Immature natural killer cell (primary cell): ENCODE measurements around the gene ODF4. TPM values are rescaled to one million over a fixed set of nuclear protein-coding genes. Genes with fewer than 3 reads are reported as not detected.
A peak's percentile ranks its signal among the peaks of the same experiment; 100 is the strongest.

ENCODE experiments used
- DNase-seq, 3 donors: peaks; one replicate each; pipeline ENCODE4 v3.0.0; 2022; ENCODE audit warnings: mixed read lengths in 1 of 3
- H3K27ac Mint-ChIP-seq, 6 donors: one replicate each; pipeline ENCODE4 v1.8.0; 2020; ENCODE audit warnings: mixed read lengths in 6 of 6, mild to moderate bottlenecking in 5 of 6, inconsistent platforms in 4 of 6, moderate library complexity in 3 of 6
- H3K27me3 Mint-ChIP-seq, 3 donors: one replicate each; pipeline ENCODE4 v1.8.0; 2020 to 2021; ENCODE audit warnings: low read depth in 3 of 3, mild to moderate bottlenecking in 3 of 3, mixed read lengths in 3 of 3, moderate library complexity in 3 of 3, inconsistent platforms in 1 of 3
- H3K36me3 Mint-ChIP-seq, 3 donors: one replicate each; pipeline ENCODE4 v1.8.0; 2020; ENCODE audit warnings: mixed read lengths in 3 of 3, inconsistent platforms in 2 of 3, mild to moderate bottlenecking in 2 of 3
- H3K4me1 Mint-ChIP-seq, 2 donors: one replicate each; pipeline ENCODE4 v1.8.0; 2020; ENCODE audit warnings: inconsistent platforms in 2 of 2, mild to moderate bottlenecking in 2 of 2, mixed read lengths in 2 of 2, moderate library complexity in 1 of 2
- H3K4me3 Mint-ChIP-seq, 5 donors: one replicate each; pipeline ENCODE4 v1.8.0; 2020; ENCODE audit warnings: mild to moderate bottlenecking in 5 of 5, mixed read lengths in 5 of 5, inconsistent platforms in 3 of 5, moderate library complexity in 3 of 5
- H3K9me3 Mint-ChIP-seq, 6 donors: one replicate each; pipeline ENCODE4 v1.8.0; 2020; ENCODE audit warnings: mild to moderate bottlenecking in 6 of 6, mixed read lengths in 6 of 6, inconsistent platforms in 4 of 6, moderate library complexity in 3 of 6
- polyA plus RNA-seq, 3 donors: library from polyadenylated mRNA; unstranded; fragments of 300-500 nt; fragmentation: Illumina TruSeq; gene quantifications; one replicate each; pipeline ENCODE4 v1.2.3, GENCODE V29; 2021

ODF4 gene, protein sequence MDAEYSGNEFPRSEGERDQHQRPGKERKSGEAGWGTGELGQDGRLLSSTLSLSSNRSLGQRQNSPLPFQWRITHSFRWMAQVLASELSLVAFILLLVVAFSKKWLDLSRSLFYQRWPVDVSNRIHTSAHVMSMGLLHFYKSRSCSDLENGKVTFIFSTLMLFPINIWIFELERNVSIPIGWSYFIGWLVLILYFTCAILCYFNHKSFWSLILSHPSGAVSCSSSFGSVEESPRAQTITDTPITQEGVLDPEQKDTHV
- polyA plus RNA-seq = not detected

- peaks cover 0 to 7% (median 4%) of the 10 kb centered on the region in 3 donors for H3K27me3 Mint-ChIP-seq
- no peaks in the 10 kb centered on the region for H3K36me3 Mint-ChIP-seq
These were observed at the start of gene ODF4 for GRCh38 chr17:8339540-8339939. Gene ODF4 (plus strand): TSS chr17:8339840. CDS start chr17:8340052, 212 bp downstream.

DNA sequence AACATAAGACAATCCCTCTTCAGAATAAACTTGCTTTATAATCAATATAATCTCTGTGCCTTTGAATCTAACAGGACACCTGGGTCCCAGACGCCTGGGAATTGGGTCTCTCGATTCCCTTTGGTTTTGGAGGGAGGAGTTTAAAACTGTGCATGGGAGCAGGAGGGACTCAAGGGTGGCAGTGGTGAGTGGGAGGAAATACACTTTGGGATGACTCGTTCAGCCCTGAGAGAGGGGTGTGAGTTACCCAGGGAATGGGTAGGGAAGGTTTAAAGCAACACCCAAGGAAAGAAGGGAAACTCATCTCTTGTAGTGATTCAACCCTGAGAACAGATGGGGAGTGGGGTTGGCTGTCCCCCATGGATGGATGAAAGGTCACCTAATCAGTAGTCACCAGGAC is 49.6 kb upstream of the ODF4 start:
- DNase-seq = no peak
- no peaks in the 10 kb centered on the region for H3K9me3 Mint-ChIP-seq
- H3K27me3 Mint-ChIP-seq = peaks cover 4 to 6% (median 5%) of the 10 kb centered on the region in 3 donors
- H3K4me1 Mint-ChIP-seq = peaks cover 47 to 57% of the 10 kb centered on the region in 2 donors
- H3K4me3 Mint-ChIP-seq = peak overlapping the region; percentile 93 to 98 (median 97)
- H3K27ac Mint-ChIP-seq = peak overlapping the region in 5 of 6 donors; percentile 46 to 98 (median 51)
- H3K36me3 Mint-ChIP-seq = peaks cover 0 to 4% (median 4%) of the 10 kb centered on the region in 3 donors

More at GRCh38 chr17:8339540-8339939, at the start of gene ODF4:
- DNase-seq = no peak
- no peaks in the 10 kb centered on the region for H3K9me3 Mint-ChIP-seq
- no peak within 1 kb of the TSS for H3K4me3 Mint-ChIP-seq
- H3K4me1 Mint-ChIP-seq = peaks cover 8 to 10% of the 10 kb centered on the region in 2 donors
- H3K27ac Mint-ChIP-seq = no peak within 1 kb of the TSS

GRCh38 chr17:8292639-8293395 is 46.8 kb upstream of the ODF4 start:
- DNase-seq = no peak
- H3K9me3 Mint-ChIP-seq = no peaks in the 10 kb centered on the region
- H3K4me1 Mint-ChIP-seq = peaks cover 53 to 62% of the 10 kb centered on the region in 2 donors
- peaks cover 0 to 4% (median 4%) of the 10 kb centered on the region in 3 donors for H3K36me3 Mint-ChIP-seq
- peak overlapping the region in 3 of 5 donors; percentile 46 to 62 (median 56) for H3K4me3 Mint-ChIP-seq
- peaks cover 2 to 13% (median 4%) of the 10 kb centered on the region in 3 donors for H3K27me3 Mint-ChIP-seq
- peak overlapping the region in 2 of 6 donors; percentile 1 to 59 for H3K27ac Mint-ChIP-seq

GRCh38 chr17:8294361-8294760 is 45.3 kb upstream of the ODF4 start:
- Mint-ChIP-seq H3K4me3 (peak overlapping the region; percentile 84 to 95 (median 91)), H3K4me1 (peaks cover 39 to 47% of the 10 kb centered on the region in 2 donors), H3K27me3 (peaks cover 2 to 11% (median 4%) of the 10 kb centered on the region in 3 donors), H3K9me3 (no peaks in the 10 kb centered on the region), H3K27ac (peak overlapping the region; percentile 80 to 95 (median 92)), H3K36me3 (peaks cover 0 to 4% (median 4%) of the 10 kb centered on the region in 3 donors)
- no peak for DNase-seq

- Mint-ChIP-seq H3K4me1 (peaks cover 36 to 41% of the 10 kb centered on the region in 2 donors), H3K27ac (peak overlapping the region; percentile 80 to 95 (median 92)), H3K27me3 (peaks cover 2 to 11% (median 4%) of the 10 kb centered on the region in 3 donors), H3K9me3 (no peaks in the 10 kb centered on the region), H3K4me3 (peak overlapping the region; percentile 84 to 95 (median 91)), H3K36me3 (peaks cover 0 to 4% (median 4%) of the 10 kb centered on the region in 3 donors)
- no peak for DNase-seq
These were observed 44.8 kb upstream of the ODF4 start for GRCh38 chr17:8294814-8295316.

GRCh38 chr17:8300226-8300625 is 39.4 kb upstream of the ODF4 start:
- peaks cover 0 to 8% (median 5%) of the 10 kb centered on the region in 3 donors for H3K27me3 Mint-ChIP-seq
- H3K4me3 Mint-ChIP-seq = no peak overlapping the region
- H3K4me1 Mint-ChIP-seq = peaks cover 12 to 14% of the 10 kb centered on the region in 2 donors
- no peaks in the 10 kb centered on the region for H3K9me3 Mint-ChIP-seq
- no peak for DNase-seq
- H3K36me3 Mint-ChIP-seq = no peaks in the 10 kb centered on the region
- H3K27ac Mint-ChIP-seq = peak overlapping the region in 5 of 6 donors; percentile 1 to 68 (median 45)

GRCh38 chr17:8300627-8301242 is 38.9 kb upstream of the ODF4 start:
- H3K27ac Mint-ChIP-seq = peak overlapping the region in 4 of 6 donors; percentile 1 to 68 (median 52)
- no peaks in the 10 kb centered on the region for H3K9me3 Mint-ChIP-seq
- peak; percentile 64 to 75 (median 70) for DNase-seq
- H3K4me1 Mint-ChIP-seq = peaks cover 11 to 13% of the 10 kb centered on the region in 2 donors
- H3K36me3 Mint-ChIP-seq = no peaks in the 10 kb centered on the region
- no peak overlapping the region for H3K4me3 Mint-ChIP-seq
- peaks cover 0 to 5% (median 4%) of the 10 kb centered on the region in 3 donors for H3K27me3 Mint-ChIP-seq

DNA sequence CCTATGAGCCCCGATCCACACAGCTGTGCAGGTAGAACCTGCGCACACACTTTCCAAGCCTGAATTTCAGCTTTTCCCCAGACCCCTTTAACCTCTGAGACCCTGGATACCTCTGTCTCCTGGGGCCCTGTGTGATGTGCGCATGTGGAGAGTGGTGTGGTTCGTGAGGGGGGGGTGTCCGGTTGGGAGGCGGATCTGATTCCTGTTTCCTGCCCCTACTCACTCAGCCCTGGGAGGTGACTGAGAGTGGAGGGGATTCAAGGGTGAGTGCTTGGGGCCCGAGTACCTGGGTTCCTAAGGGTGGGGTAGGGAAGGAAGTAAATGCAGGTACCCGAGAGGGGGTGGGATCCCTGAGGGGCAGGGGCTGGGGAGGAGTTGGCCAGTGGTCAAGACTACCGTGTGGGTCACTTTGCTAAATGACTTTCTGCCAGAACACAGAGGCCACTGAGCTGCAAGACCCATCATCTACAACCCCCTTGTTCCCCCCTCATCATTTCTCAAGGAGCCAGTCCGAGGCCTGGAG is 29.0 kb upstream of the ODF4 start:
- no peaks in the 10 kb centered on the region for H3K9me3 Mint-ChIP-seq
- peaks cover 0 to 8% (median 2%) of the 10 kb centered on the region in 3 donors for H3K27me3 Mint-ChIP-seq
- peaks cover 0 to 2% of the 10 kb centered on the region in 2 donors for H3K4me1 Mint-ChIP-seq
- no peak for DNase-seq
- H3K4me3 Mint-ChIP-seq = no peak overlapping the region
- no peaks in the 10 kb centered on the region for H3K36me3 Mint-ChIP-seq
- no peak overlapping the region for H3K27ac Mint-ChIP-seq

DNA sequence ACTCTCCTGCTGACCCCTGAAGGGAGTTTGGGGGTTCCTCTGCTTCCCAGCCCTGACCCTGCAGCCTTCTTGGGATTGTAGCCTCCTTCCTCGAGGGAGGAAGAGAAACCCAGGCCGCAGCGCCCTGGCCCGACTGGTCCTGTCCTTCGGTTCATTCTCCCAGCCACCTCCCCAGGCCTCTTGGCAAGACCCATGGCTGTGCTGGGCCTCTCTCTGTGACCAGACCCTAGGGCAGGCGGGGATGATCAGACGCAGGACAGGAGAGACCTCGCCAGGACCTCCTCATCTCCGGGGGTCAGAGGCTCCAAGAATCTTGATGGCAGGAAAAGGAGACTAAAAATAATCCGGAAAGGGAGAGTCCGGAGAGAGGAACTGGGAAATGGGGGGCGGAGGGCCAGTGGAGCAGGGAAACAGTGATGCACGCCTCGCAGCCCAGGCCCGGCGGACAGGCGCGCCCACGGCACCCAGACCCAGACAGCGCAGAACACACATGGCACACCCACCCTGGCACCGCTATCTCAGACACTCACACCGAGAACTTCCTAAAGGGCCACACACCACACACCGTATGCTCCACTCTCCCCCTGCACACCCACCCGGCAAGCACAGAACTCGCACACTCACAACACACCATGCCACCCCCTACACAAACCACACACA is 28.4 kb upstream of the ODF4 start:
- Mint-ChIP-seq H3K27me3 (peaks cover 2 to 8% (median 3%) of the 10 kb centered on the region in 3 donors), H3K36me3 (no peaks in the 10 kb centered on the region), H3K4me1 (peaks cover 0 to 2% of the 10 kb centered on the region in 2 donors), H3K9me3 (no peaks in the 10 kb centered on the region), H3K27ac (no peak overlapping the region), H3K4me3 (no peak overlapping the region)
- no peak for DNase-seq

GRCh38 chr17:8312251-8312650 is 27.4 kb upstream of the ODF4 start:
- Mint-ChIP-seq H3K4me1 (peaks cover 0 to 2% of the 10 kb centered on the region in 2 donors), H3K9me3 (no peaks in the 10 kb centered on the region), H3K4me3 (no peak overlapping the region), H3K36me3 (no peaks in the 10 kb centered on the region), H3K27ac (no peak overlapping the region), H3K27me3 (peaks cover 2 to 8% (median 3%) of the 10 kb centered on the region in 3 donors)
- no peak for DNase-seq

DNA sequence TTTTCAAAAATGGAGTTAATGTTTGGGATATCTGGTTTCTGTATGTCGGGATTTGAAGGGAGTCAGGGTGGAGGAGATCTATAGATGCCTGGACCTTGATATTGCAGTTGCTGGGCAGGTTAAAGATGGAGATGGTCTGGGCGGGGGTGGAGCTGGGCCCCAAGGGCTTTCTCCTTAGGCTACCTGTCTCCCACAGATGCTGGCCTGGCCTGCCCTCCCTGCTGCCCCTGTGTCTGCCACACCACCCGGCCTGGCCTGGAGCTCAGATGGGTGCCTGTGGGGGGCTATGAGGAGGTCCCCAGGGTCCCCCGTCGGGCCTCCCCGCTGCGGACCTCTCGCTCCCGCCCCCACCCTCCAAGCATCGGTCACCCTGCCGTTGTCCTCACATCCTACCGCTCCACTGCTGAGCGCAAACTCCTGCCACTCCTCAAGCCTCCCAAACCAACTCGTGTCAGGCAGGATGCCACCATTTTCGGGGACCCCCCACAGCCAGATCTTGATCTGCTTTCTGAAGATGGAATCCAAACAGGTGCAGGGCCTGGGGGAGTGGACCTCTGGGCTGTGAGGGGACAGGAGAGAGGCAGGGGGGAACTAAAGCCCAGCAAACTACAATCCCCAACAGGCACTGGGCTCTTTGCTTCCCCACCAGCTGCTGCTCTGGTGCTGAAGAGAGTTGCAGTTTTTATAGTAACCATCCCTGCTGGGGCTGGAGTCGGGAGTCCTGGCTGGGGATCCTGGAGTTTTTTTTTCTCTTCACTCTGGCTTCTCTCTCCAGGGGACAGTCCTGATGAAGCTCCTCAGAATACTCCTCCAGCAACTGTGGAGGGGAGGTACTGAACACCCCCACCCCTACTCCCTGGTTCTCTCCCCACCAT is 26.7 kb upstream of the ODF4 start:
- H3K27ac Mint-ChIP-seq = no peak overlapping the region
- H3K4me1 Mint-ChIP-seq = peaks cover 0 to 2% of the 10 kb centered on the region in 2 donors
- peaks cover 2 to 8% (median 3%) of the 10 kb centered on the region in 3 donors for H3K27me3 Mint-ChIP-seq
- no peak for DNase-seq
- H3K4me3 Mint-ChIP-seq = no peak overlapping the region
- H3K9me3 Mint-ChIP-seq = no peaks in the 10 kb centered on the region
- H3K36me3 Mint-ChIP-seq = no peaks in the 10 kb centered on the region
